GM12801 (cell line): Measurements from ENCODE around the gene VHLL.

Experiments used
- CTCF ChIP-seq: IDR thresholded peaks from one replicate; pipeline ENCODE4 v1.5.1; 2011; ENCODE audit warnings: control low read depth; ENCODE audit not compliant: insufficient read length; ENCODE audit errors: extremely low read depth

The VHLL gene

GRCh38 chr1:156281281-156281680 lies 17.8 kb downstream of the VHLL start:
- TF ChIP-seq CTCF, result no peak

- TF ChIP-seq CTCF, result no peak
Observed at GRCh38 chr1:156279837-156280236, 19.3 kb downstream of the VHLL start.

GRCh38 chr1:156276966-156277381 lies 22.1 kb downstream of the VHLL start:
- TF ChIP-seq CTCF, result no peak

- TF ChIP-seq CTCF, result no peak
Observed at GRCh38 chr1:156276532-156276931, 22.6 kb downstream of the VHLL start.

GRCh38 chr1:156270314-156270713 lies 28.8 kb downstream of the VHLL start:
- TF ChIP-seq CTCF, result no peak

GRCh38 chr1:156268336-156268735 lies 30.8 kb downstream of the VHLL start:
- no peak for TF ChIP-seq CTCF

- TF ChIP-seq CTCF, result no peak
Observed at GRCh38 chr1:156266051-156266450, 33.1 kb downstream of the VHLL start.

GRCh38 chr1:156263288-156263655 lies 35.8 kb downstream of the VHLL start:
- TF ChIP-seq CTCF, result no peak
